Osteoblast (primary cell): Measurements from ENCODE around the gene RFESD. TPM values are rescaled to one million over a fixed set of nuclear protein-coding genes. Genes with fewer than 3 reads are reported as not detected.

Experiments
- DNase-seq: peaks from one replicate; pipeline ENCODE4 v3.0.0; 2011; ENCODE audit warnings: low spot score, mixed read lengths; ENCODE audit not compliant: insufficient read length; ENCODE audit errors: missing footprints
- H2AFZ ChIP-seq: 2 replicates; pipeline ENCODE4 v1.6.0; 2011; ENCODE audit warnings: mild to moderate bottlenecking, low read length
- H3K27ac ChIP-seq: 2 replicates; pipeline ENCODE4 v1.5.1; 2011; ENCODE audit warnings: mild to moderate bottlenecking, low read depth, low read length, moderate library complexity
- H3K27me3 ChIP-seq: 2 replicates; pipeline ENCODE4 v1.6.0; 2012; ENCODE audit warnings: mild to moderate bottlenecking, control low read depth, inconsistent platforms, low read length, moderate library complexity; ENCODE audit not compliant: insufficient read depth
- H3K36me3 ChIP-seq: 2 replicates; pipeline ENCODE4 v1.5.1; 2011; ENCODE audit warnings: mild to moderate bottlenecking, low read length, control low read depth, moderate library complexity; ENCODE audit not compliant: insufficient read depth
- H3K4me1 ChIP-seq: 2 replicates; pipeline ENCODE4 v1.5.1; 2011; ENCODE audit warnings: mild to moderate bottlenecking, low read length, control low read depth, moderate library complexity; ENCODE audit not compliant: insufficient read depth
- H3K4me2 ChIP-seq: 2 replicates; pipeline ENCODE4 v1.6.0; 2011; ENCODE audit warnings: mild to moderate bottlenecking, low read length; ENCODE audit not compliant: insufficient read depth
- H3K4me3 ChIP-seq: fragments of 200-600 bp; sonication (generic); 3 replicates; pipeline ENCODE4 v1.5.1; 2012; ENCODE audit warnings: mild to moderate bottlenecking, low read length, inconsistent platforms; ENCODE audit not compliant: insufficient read depth
- H3K79me2 ChIP-seq: 2 replicates; pipeline ENCODE4 v1.6.0; 2012; ENCODE audit warnings: mild to moderate bottlenecking, low read length, control low read depth, inconsistent platforms; ENCODE audit not compliant: insufficient read depth
- H3K9me3 ChIP-seq: 2 replicates; pipeline ENCODE4 v1.5.1; 2011; ENCODE audit warnings: low read depth, low read length, control low read depth
- H4K20me1 ChIP-seq: 2 replicates; pipeline ENCODE4 v1.6.0; 2012; ENCODE audit warnings: mild to moderate bottlenecking, low read length, control low read depth; ENCODE audit not compliant: insufficient read depth
- CTCF ChIP-seq: IDR thresholded peaks from 2 replicates; pipeline ENCODE4 v1.5.1; 2011; ENCODE audit warnings: mild to moderate bottlenecking, low read depth, low read length, moderate library complexity; ENCODE audit errors: extremely low read depth
- total RNA-seq: library from RNA; depleted of rRNA; stranded (reverse); fragments of >200 nt; gene quantifications from 2 replicates; pipeline ENCODE4 v1.2.3, GENCODE V29; 2012

RFESD gene
- total RNA-seq, 1 donor: 4.3 TPM

GRCh38 chr5:95606419-95606818, 40.2 kb upstream of the RFESD start:
- H3K9me3 ChIP-seq: no peaks in the 10 kb centered on the region
- H3K79me2 ChIP-seq: no peaks in the 10 kb centered on the region

GRCh38 chr5:95609711-95610110, 36.9 kb upstream of the RFESD start:
- no peaks in the 10 kb centered on the region for H4K20me1 ChIP-seq
- H3K27me3 ChIP-seq: no peaks in the 10 kb centered on the region
- no peak for TF ChIP-seq CTCF
- H3K79me2 ChIP-seq: no peaks in the 10 kb centered on the region
- H3K4me3 ChIP-seq: no peak overlapping the region
- no peak overlapping the region for H3K27ac ChIP-seq
- H3K9me3 ChIP-seq: no peaks in the 10 kb centered on the region
- no peaks in the 10 kb centered on the region for H3K36me3 ChIP-seq
- no peak overlapping the region for H3K4me2 ChIP-seq
- no peak for DNase-seq
- H3K4me1 ChIP-seq: no peaks in the 10 kb centered on the region
- no peak overlapping the region for H2AFZ ChIP-seq

More at GRCh38 chr5:95606419-95606818, 40.2 kb upstream of the RFESD start:
- DNase-seq: no peak
- Histone ChIP-seq H4K20me1 (no peaks in the 10 kb centered on the region), H3K36me3 (no peaks in the 10 kb centered on the region), H3K27me3 (no peaks in the 10 kb centered on the region), H3K4me1 (no peaks in the 10 kb centered on the region), H3K27ac (no peak overlapping the region), H3K4me3 (no peak overlapping the region), H2AFZ (no peak overlapping the region), H3K4me2 (no peak overlapping the region)
- no peak for TF ChIP-seq CTCF

- Histone ChIP-seq H3K36me3 (no peaks in the 10 kb centered on the region), H3K27ac (no peak overlapping the region), H3K79me2 (no peaks in the 10 kb centered on the region), H3K4me1 (no peaks in the 10 kb centered on the region), H3K9me3 (no peaks in the 10 kb centered on the region), H4K20me1 (no peaks in the 10 kb centered on the region), H2AFZ (no peak overlapping the region), H3K4me2 (no peak overlapping the region), H3K27me3 (no peaks in the 10 kb centered on the region), H3K4me3 (no peak overlapping the region)
- DNase-seq: no peak
- no peak for TF ChIP-seq CTCF
Observed at GRCh38 chr5:95610546-95610945, 36.0 kb upstream of the RFESD start.

- no peak overlapping the region for H3K4me2 ChIP-seq
- no peak for DNase-seq
- no peaks in the 10 kb centered on the region for H3K79me2 ChIP-seq
- no peaks in the 10 kb centered on the region for H3K27me3 ChIP-seq
- no peak overlapping the region for H3K4me3 ChIP-seq
- H3K9me3 ChIP-seq: no peaks in the 10 kb centered on the region
- no peaks in the 10 kb centered on the region for H3K36me3 ChIP-seq
- H4K20me1 ChIP-seq: no peaks in the 10 kb centered on the region
- TF ChIP-seq CTCF: no peak
- H3K4me1 ChIP-seq: peaks cover 3% of the 10 kb centered on the region
- H2AFZ ChIP-seq: no peak overlapping the region
- no peak overlapping the region for H3K27ac ChIP-seq
Observed at GRCh38 chr5:95611396-95611795, 35.2 kb upstream of the RFESD start.
